HepG2 (cell line): ENCODE data around the gene PFKFB2. TPM values are rescaled to one million over a fixed set of nuclear protein-coding genes. Genes with fewer than 3 reads are reported as not detected.

ENCODE experiments used
- ATAC-seq: fragments of 200-7000 bp; cut with Tn5 transposase; 3 replicates; pipeline ENCODE4 v1.9.1; 2020; ENCODE audit warnings: mild to moderate bottlenecking, moderate library complexity
- BruUV-seq: library from RNA; stranded (reverse); fragments of 400-500 nt; replicated peaks from 2 replicates; lab custom pipeline; 2021; lab: Mats Ljungman, UMichigan
- CTCF ChIA-PET: fragments of 300-600 bp; formaldehyde crosslinking; extraction: SDS; loops from one replicate; lab custom pipeline; 2021; ENCODE audit warnings: low total read pairs, inconsistent platforms, low intra/inter-chr PET ratio; lab: Yijun Ruan, JAX
- POLR2A ChIA-PET: fragments of 350-600 bp; sonication (Branson Sonifier 250); formaldehyde crosslinking; loops from one replicate; lab custom pipeline; 2020; ENCODE audit warnings: antibody characterized with exemption, inconsistent platforms; lab: Yijun Ruan, JAX
- DNase-seq: peaks from one replicate; pipeline ENCODE4 v3.0.0-alpha.2; 2015; ENCODE audit warnings: low spot score
- FAIRE-seq: peaks from 3 replicates; lab custom pipeline; 2011; peaks lifted over from hg19 to GRCh38; lab: Jason Lieb, UNC
- H2AFZ ChIP-seq: one replicate; pipeline ENCODE4 v1.6.1; 2011; ENCODE audit warnings: low read length, inconsistent platforms
- H3K27ac ChIP-seq: fragments of 300-600 bp; 3 replicates; pipeline ENCODE4 v1.8.0; 2011; ENCODE audit warnings: mixed run types, mild to moderate bottlenecking, mixed read lengths, low read length, inconsistent platforms; ENCODE audit not compliant: insufficient read depth; ENCODE audit errors: extremely low read length
- H3K27me3 ChIP-seq, 2 experiments: fragments of 200-600 bp in 1 of 2; 2 replicates in 1 of 2; 3 replicates in 1 of 2; pipeline versions ENCODE4 v1.6.0 to v1.8.0; 2011; ENCODE audit warnings: low read length in 2 of 2, mild to moderate bottlenecking in 2 of 2, moderate library complexity in 2 of 2, inconsistent platforms in 1 of 2; ENCODE audit not compliant: insufficient read depth in 2 of 2, control insufficient read depth in 1 of 2
- H3K36me3 ChIP-seq, 2 experiments: fragments of 200-600 bp in 1 of 2; replicated peaks in 1 of 2; 2 replicates in 1 of 2; 3 replicates in 1 of 2; pipeline versions ENCODE4 v1.5.1 to v1.8.0; 2011; ENCODE audit warnings: low read length in 2 of 2, inconsistent platforms in 1 of 2; ENCODE audit not compliant: insufficient read depth in 2 of 2, control insufficient read depth in 1 of 2
- H3K4me1 ChIP-seq: 2 replicates; pipeline ENCODE4 v1.5.1; 2012; ENCODE audit warnings: low read length, inconsistent platforms; ENCODE audit not compliant: insufficient read depth
- H3K4me2 ChIP-seq: 2 replicates; pipeline ENCODE4 v1.6.0; 2011; ENCODE audit warnings: low read depth, low read length, inconsistent platforms
- H3K4me3 ChIP-seq, 3 experiments: fragments of 200-600 bp in 1 of 3; sonication (generic), shearing (Covaris generic) in 1 of 3; replicated peaks in 1 of 3; 2 replicates each; pipeline ENCODE4 v1.5.1; 2011 to 2016; ENCODE audit warnings: low read length in 3 of 3, inconsistent platforms in 2 of 3, low read depth in 2 of 3, mild to moderate bottlenecking in 2 of 3, control low read depth in 1 of 3, mixed read lengths in 1 of 3; ENCODE audit not compliant: insufficient read depth in 1 of 3
- H3K79me2 ChIP-seq: one replicate; pipeline ENCODE4 v1.6.1; 2011; ENCODE audit warnings: low read length, inconsistent platforms; ENCODE audit not compliant: insufficient read depth
- H3K9ac ChIP-seq: 2 replicates; pipeline ENCODE4 v1.6.0; 2011; ENCODE audit warnings: mild to moderate bottlenecking, low read depth, low read length, inconsistent platforms; ENCODE audit not compliant: insufficient read depth
- H3K9me3 ChIP-seq: 2 replicates; pipeline ENCODE4 v1.5.1; 2012; ENCODE audit warnings: mild to moderate bottlenecking, low read length
- H4K20me1 ChIP-seq: 2 replicates; pipeline ENCODE4 v1.6.0; 2011; ENCODE audit warnings: inconsistent platforms, mild to moderate bottlenecking, low read length, moderate library complexity; ENCODE audit not compliant: insufficient read depth
- CSRNP1 ChIP-seq: sonication (generic); formaldehyde crosslinking; IDR thresholded peaks from 2 replicates; pipeline ENCODE4 v1.8.1; 2023; ENCODE audit warnings: mild to moderate bottlenecking, missing genetic modification reagents
- KDM1A ChIP-seq: IDR thresholded peaks from 2 replicates; pipeline ENCODE4 v1.6.1; 2016; ENCODE audit warnings: missing compliant biosample characterization
- ZNF354B ChIP-seq: sonication (generic); formaldehyde crosslinking; IDR thresholded peaks from 2 replicates; pipeline ENCODE4 v1.8.0; 2022; ENCODE audit warnings: mild to moderate bottlenecking, missing genetic modification reagents
- ZNF362 ChIP-seq: sonication (generic); formaldehyde crosslinking; IDR thresholded peaks from 2 replicates; pipeline ENCODE4 v1.4.0; 2020; ENCODE audit warnings: missing genetic modification reagents, mild to moderate bottlenecking, borderline replicate concordance
- ZNF503 ChIP-seq: sonication (generic); formaldehyde crosslinking; IDR thresholded peaks from 2 replicates; pipeline ENCODE4 v1.4.0; 2020; ENCODE audit warnings: missing genetic modification reagents
- WGBS: methylation state at CpG from one replicate; pipeline ENCODE4 v1.1.6; 2017; ENCODE audit warnings: low lambda C conversion rate; 5-methylcytosine and 5-hydroxymethylcytosine counted together
- in situ Hi-C: cut with HindIII; loops from 2 replicates; pipeline ENCODE4 v1.10.0; 2017; ENCODE audit warnings: low pct_unique_long_range_greater_than_20kb; ENCODE audit not compliant: extremely low pct_ligation_motif_present
- intact Hi-C: fragments of 100-400 bp; cut with micrococcal nuclease; formaldehyde crosslinking; loops from one replicate; pipeline ENCODE4 v1.10.0; 2022; ENCODE audit not compliant: unreplicated experiment
- polyA plus RNA-seq, 8 experiments: library from polyadenylated mRNA; depleted of rRNA in 3 of 8; stranded (reverse) in 7 of 8; unstranded in 1 of 8; fragments of >200 nt; fragmentation: Illumina TruSeq in 4 of 8; extraction: Trizol in 4 of 8; gene quantifications; 2 replicates each; pipeline versions ENCODE4 v1.2.1 to v1.2.3, GENCODE V29; 2011 to 2016; ENCODE audit warnings: low read depth in 4 of 8, missing spikeins in 1 of 8, mixed read lengths in 1 of 8; ENCODE audit not compliant: insufficient read depth in 1 of 8
- total RNA-seq, 5 experiments: library from RNA; depleted of rRNA; stranded (reverse); fragments of >200 nt; fragmentation: Illumina TruSeq; extraction: Trizol; gene quantifications; 2 replicates each; pipeline ENCODE4 v1.2.3, GENCODE V29; 2016; ENCODE audit warnings: low read depth in 1 of 5
- TF ChIP-seq, protein P1 (sequence below): sonication (generic); formaldehyde crosslinking; IDR thresholded peaks from 2 replicates; pipeline ENCODE4 v1.5.0; 2020; ENCODE audit warnings: missing genetic modification reagents

PFKFB2 gene
- total and polyA plus RNA-seq, 2 of the 13 experiments (the other 11 are each of a cell fraction or from before 2014, with no cell fraction given): 4.6 to 10.6 TPM

- BruUV-seq: no TSS peak
- 89% methylated on average over 1 of the region's 1 CpG for WGBS
- Histone ChIP-seq H3K36me3 (peaks cover 17 to 18% of the 10 kb centered on the region in 2 experiments), H3K4me1 (peaks cover 36% of the 10 kb centered on the region), H4K20me1 (no peaks in the 10 kb centered on the region), H3K27me3 (no peaks in the 10 kb centered on the region), H3K27ac (no peak overlapping the region), H3K79me2 (no peaks in the 10 kb centered on the region), H2AFZ (no peak overlapping the region), H3K9me3 (peaks cover 14% of the 10 kb centered on the region), H3K4me2 (no peak overlapping the region), H3K4me3 (no peak overlapping the region)
- intact Hi-C loops (loop anchor here (5.0 kb wide), 1 partner anchor 141 kb away; no protein-coding TSS in a partner anchor), in situ Hi-C loops (no loop called here)
- FAIRE-seq (no peak), ATAC-seq (no peak), DNase-seq (no peak)
- ChIA-PET CTCF (no interaction called here), POLR2A (interaction anchor here (2.6 kb wide), 1 partner anchor 12 kb away, joined by 18 read pairs; the partner anchor contains the start of gene C4BPB)
- TF ChIP-seq ZNF354B (no peak), CSRNP1 (CRISPR knock-in tag) (no peak), ZNF503 (CRISPR knock-in tag) (no peak), KDM1A (CRISPR knock-in tag) (no peak), ZNF362 (no peak)
- TF ChIP-seq, protein P1, sequence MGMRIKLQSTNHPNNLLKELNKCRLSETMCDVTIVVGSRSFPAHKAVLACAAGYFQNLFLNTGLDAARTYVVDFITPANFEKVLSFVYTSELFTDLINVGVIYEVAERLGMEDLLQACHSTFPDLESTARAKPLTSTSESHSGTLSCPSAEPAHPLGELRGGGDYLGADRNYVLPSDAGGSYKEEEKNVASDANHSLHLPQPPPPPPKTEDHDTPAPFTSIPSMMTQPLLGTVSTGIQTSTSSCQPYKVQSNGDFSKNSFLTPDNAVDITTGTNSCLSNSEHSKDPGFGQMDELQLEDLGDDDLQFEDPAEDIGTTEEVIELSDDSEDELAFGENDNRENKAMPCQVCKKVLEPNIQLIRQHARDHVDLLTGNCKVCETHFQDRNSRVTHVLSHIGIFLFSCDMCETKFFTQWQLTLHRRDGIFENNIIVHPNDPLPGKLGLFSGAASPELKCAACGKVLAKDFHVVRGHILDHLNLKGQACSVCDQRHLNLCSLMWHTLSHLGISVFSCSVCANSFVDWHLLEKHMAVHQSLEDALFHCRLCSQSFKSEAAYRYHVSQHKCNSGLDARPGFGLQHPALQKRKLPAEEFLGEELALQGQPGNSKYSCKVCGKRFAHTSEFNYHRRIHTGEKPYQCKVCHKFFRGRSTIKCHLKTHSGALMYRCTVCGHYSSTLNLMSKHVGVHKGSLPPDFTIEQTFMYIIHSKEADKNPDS: no peak
- TF ChIP-seq, all 625 proteins: peak for 0
- no peak overlapping the region for H3K9ac ChIP-seq
These were observed 48.6 kb downstream of the PFKFB2 start for GRCh38 chr1:207101720-207102119.
